Measurements from ENCODE around the gene CEP85L.

GRCh38 chr6:118451839-118452238 lies 199.6 kb downstream of the CEP85L start:
- TF ChIP-seq CTCF (IDR thresholded peaks at IDR 0.05) (no peak), POLR2A (IDR thresholded peaks at IDR 0.05) (no peak), EP300 (IDR thresholded peaks at IDR 0.05) (no peak), POLR2AphosphoS5 (IDR thresholded peaks at IDR 0.05) (no peak)

Data from gastroesophageal sphincter (tissue), 3 donors.